GM21447 (cell line): ENCODE results near the gene KCNH2.
"Not testable (repeated sequence)": the region's sequence is repeated elsewhere in the genome, so short reads cannot be mapped to it uniquely, and the experiment has no call there.

ENCODE experiments used
- ATAC-seq: cut with Tn5 transposase; IDR thresholded peaks from one replicate; pipeline ENCODE4 v1.9.1; 2021; ENCODE audit not compliant: unreplicated experiment

The KCNH2 gene

DNA sequence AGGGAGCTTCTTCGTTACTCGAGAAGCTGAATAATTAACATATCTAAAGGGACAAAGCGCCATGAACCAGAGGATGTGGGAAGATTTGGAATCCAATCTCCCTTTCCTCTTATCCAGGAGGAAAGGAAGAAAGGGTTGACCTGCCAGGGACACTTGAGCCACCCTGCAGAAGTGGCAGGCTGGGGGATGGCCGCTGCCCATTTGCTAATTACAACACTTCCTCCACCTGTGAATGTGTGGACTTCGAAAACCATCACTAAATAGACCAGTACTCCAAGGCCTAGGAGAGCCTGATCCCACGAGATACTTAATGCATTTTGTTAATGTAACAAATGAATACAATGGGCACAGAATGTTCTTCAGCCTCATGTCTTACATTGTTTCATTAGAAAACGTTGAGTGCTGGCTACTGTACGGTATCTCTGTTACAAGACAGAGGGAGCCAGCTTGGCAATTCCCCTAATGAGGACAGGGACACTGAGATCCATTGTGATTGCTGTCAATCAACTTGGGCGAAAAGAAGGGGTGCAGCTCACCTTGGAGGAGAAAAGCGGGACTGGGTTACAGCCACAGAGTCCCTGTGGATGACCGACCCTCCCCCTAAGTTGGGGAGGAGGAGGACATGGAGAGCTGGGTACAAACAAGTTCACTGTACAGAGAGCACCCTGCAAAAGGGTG is 66.4 kb downstream of the KCNH2 start:
- ATAC-seq = no peak

GRCh38 chr7:150910996-150911422 is 67.1 kb downstream of the KCNH2 start:
- no peak for ATAC-seq

DNA sequence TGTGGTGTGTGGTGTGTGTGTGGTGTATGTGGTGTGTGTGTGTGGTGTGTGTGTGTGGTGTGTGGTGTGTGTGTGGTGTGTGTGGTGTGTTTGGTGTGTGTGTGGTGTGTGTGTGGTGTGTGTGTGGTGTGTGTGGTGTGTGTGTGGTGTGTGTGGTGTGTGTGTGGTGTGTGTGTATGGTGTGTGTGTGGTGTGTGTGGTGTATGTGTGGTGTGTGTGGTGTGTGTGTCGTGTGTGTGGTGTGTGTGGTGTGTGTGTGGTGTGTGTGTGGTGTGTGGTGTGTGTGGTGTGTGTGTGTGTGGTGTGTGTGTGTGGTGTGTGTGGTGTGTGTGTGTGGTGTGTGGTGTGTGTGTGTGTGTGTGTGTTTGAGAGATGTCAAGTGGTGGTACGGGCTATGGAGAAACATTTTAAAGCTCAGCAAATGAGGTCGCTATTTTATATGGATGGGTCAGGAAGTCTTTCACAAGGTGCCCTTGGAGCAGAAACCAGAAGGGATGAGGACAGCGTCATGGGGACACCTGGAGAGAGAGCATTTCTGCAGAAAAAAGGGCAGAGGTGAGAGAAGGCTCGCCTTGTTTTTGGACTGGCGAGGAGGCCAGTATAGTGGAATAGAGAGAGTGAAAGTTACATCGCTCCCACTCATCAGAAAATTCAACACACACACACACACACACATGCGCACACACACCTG is 67.7 kb downstream of the KCNH2 start:
- not testable (repeated sequence) for ATAC-seq

DNA sequence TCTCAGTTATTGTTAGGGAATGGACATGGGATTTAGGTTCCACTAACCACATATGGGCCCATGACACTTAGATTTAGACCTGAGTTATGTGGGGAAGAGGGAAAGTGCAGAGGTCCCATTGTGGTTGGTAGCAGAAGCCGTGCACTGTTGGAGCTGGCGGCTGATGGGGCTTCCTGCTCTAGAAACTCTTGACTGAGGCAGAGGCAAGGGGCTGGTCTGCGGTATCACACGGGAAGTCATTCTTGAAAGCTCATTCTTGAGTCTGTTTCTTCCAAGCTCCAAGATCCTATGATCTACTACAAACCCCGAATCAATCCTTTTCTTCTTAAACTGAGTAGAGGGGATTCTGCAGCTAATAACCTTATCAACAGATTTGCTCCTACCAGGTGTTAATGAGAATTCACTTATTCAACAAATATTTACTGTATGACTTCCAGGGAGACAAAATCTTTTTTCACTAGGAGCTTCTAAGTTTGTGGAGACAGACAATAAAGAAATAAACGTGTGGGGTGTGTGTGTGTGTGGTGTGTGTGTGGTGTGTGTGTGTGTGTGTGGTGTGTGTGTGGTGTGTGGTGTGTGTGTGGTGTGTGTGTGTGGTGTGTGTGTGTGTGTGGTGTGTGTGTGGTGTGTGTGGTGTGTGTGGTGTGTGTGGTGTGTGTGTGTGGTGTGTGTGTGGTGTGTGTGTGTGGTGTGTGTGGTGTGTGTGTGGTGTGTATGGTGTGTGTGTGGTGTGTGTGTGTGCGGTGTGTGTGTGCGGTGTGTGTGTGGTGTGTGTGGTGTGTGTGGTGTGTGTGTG is 68.7 kb downstream of the KCNH2 start:
- ATAC-seq = no peak

- ATAC-seq = no peak
Observed at GRCh38 chr7:150908173-150908572, 69.9 kb downstream of the KCNH2 start.

- no peak for ATAC-seq
Observed at GRCh38 chr7:150904011-150904909, 73.9 kb downstream of the KCNH2 start.

GRCh38 chr7:150903606-150904005 is 74.5 kb downstream of the KCNH2 start:
- no peak for ATAC-seq

- no peak for ATAC-seq
Observed at GRCh38 chr7:150902078-150903033, 75.8 kb downstream of the KCNH2 start.

DNA sequence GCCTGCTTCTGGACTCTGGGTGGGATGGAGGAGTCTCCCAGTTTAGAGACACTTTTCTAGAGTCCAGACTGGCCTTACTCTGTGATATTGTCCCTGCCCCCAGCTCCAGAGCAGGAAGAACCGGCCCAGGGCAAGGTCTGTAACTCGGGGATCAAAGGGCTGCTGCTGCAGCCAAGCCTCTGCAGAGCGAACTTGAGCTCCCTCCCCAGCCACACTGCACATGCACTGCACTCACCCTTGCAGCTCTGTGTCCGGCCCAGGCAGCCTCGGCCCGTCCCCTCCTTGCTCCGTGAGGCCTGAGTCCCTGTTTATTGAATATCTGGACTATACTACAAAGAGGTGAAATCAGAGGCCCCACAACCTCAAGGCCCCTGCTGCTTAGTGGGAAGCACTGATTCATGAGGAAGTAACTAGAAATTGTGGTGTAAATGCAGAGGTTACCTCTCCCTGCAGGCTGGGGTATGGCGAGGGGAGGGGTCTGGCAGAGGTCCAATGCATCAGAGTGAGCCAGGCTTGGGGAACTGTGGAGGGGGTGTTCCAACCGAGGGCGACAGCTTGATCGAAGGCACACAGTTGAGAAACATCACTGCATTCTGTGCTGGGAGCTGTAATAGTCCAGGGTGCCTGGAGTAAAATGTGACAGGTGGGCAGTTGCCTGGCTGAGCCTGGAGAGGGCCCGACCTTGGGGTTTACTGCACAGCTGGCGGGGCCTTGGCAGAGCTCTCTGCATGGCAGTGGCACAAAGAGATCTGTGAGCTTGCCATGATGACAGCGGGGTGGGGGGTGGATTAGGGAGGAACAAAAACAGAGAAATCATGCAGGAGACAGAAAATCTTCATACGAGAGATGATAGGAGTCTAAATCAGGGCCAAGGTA is 76.7 kb downstream of the KCNH2 start:
- no peak for ATAC-seq

GRCh38 chr7:150900675-150901074 is 77.4 kb downstream of the KCNH2 start:
- ATAC-seq = no peak

- peak; percentile 58 for ATAC-seq
Observed at GRCh38 chr7:150898475-150899011, 79.6 kb downstream of the KCNH2 start.

- ATAC-seq = peak; percentile 68
Observed at GRCh38 chr7:150897502-150898474, 80.3 kb downstream of the KCNH2 start.

DNA sequence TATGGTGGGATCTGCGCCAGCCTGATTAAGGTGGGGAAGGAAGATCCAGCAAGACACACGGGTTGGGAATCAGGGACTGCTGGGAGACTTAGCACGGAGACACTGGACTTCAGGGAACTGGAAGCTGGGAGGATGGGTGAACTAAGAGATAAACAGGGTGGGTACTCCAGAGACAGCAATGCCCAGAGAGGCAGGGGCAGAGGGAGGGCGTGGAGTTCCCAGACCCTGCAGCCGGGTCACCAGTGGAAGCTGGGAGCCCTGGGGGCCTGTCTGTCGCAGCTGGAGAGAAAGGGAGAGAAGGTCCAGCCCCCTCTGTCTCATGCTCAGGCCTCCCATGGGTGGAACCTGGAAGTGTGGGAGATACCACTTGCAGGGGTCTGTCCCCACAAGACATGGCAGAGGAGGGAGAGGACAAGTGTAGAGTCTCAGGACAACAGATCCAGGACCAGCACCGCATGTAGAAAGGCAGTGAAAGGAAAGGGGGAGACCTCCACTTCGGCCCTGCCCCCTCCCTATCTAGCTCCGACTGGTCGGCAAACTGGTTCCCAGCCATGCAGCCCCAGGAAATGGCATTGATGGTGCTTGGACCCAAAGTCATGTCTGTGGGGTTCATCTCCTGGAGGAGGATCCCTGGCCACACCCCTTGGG is 81.4 kb downstream of the KCNH2 start:
- no peak for ATAC-seq

DNA sequence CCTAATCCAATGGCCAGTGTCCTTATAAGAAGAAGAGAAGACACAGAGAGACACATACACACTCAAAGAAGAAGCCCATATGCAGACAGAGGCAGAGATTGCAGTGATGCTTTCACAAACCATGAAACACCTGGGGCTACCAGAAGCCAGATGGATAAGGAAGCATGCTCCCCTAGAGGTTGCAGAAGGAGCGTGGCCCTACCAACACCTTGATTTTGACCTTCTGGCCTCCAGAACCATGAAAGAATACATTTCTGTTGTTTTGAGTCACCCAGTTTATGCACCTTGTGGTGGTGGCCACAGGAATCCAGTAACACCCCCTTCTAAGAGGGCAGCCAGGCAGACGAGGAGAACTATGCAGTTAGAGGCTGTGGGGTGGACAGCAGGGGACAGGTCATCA is 82.3 kb downstream of the KCNH2 start:
- no peak for ATAC-seq
